ENCODE results near the gene ITGA3.

The ITGA3 gene

GRCh38 chr17:50066995-50067394, 11.1 kb downstream of the ITGA3 start:
- no peak for TF ChIP-seq CTCF (IDR thresholded peaks at IDR 0.05; ENCODE audit: extremely low read depth, insufficient read depth, missing control alignments)
- no peak for DNase-seq (ENCODE audit: low spot score)
- in situ Hi-C loops (cut with MboI; ENCODE audit: low pct_unique_long_range_greater_than_20kb, low sequenced_read_pairs, unreplicated experiment) = no loop called here

- in situ Hi-C loops (cut with MboI; ENCODE audit: low pct_unique_long_range_greater_than_20kb, low sequenced_read_pairs, unreplicated experiment) = no loop called here
- TF ChIP-seq CTCF (IDR thresholded peaks at IDR 0.05; ENCODE audit: extremely low read depth, insufficient read depth, missing control alignments) = no peak
- no peak for DNase-seq (ENCODE audit: low spot score)
These were observed 12.1 kb downstream of the ITGA3 start for GRCh38 chr17:50067996-50068395.

- no peak for TF ChIP-seq CTCF (IDR thresholded peaks at IDR 0.05; ENCODE audit: extremely low read depth, insufficient read depth, missing control alignments)
- in situ Hi-C loops (cut with MboI; ENCODE audit: low pct_unique_long_range_greater_than_20kb, low sequenced_read_pairs, unreplicated experiment) = no loop called here
- no peak for DNase-seq (ENCODE audit: low spot score)
These were observed 15.2 kb downstream of the ITGA3 start for GRCh38 chr17:50070908-50071680.

GRCh38 chr17:50071692-50072091, 15.8 kb downstream of the ITGA3 start:
- in situ Hi-C loops (cut with MboI; ENCODE audit: low pct_unique_long_range_greater_than_20kb, low sequenced_read_pairs, unreplicated experiment) = no loop called here
- TF ChIP-seq CTCF (IDR thresholded peaks at IDR 0.05; ENCODE audit: extremely low read depth, insufficient read depth, missing control alignments) = no peak
- no peak for DNase-seq (ENCODE audit: low spot score)

GRCh38 chr17:50072130-50072529, 16.2 kb downstream of the ITGA3 start:
- no peak for DNase-seq (ENCODE audit: low spot score)
- TF ChIP-seq CTCF (IDR thresholded peaks at IDR 0.05; ENCODE audit: extremely low read depth, insufficient read depth, missing control alignments) = no peak
- in situ Hi-C loops (cut with MboI; ENCODE audit: low pct_unique_long_range_greater_than_20kb, low sequenced_read_pairs, unreplicated experiment) = no loop called here

- in situ Hi-C loops (cut with MboI; ENCODE audit: low pct_unique_long_range_greater_than_20kb, low sequenced_read_pairs, unreplicated experiment) = no loop called here
- no peak for TF ChIP-seq CTCF (IDR thresholded peaks at IDR 0.05; ENCODE audit: extremely low read depth, insufficient read depth, missing control alignments)
- DNase-seq (ENCODE audit: low spot score) = no peak
These were observed 17.0 kb downstream of the ITGA3 start for GRCh38 chr17:50072925-50073324.
